SU-DHL-6 (cell line): Measurements from ENCODE around the gene LDB3.

Experiments used
- H2AFZ ChIP-seq: fragments of 200-600 bp; sonication (generic); 2 replicates; pipeline ENCODE4 v1.6.1; 2014; ENCODE audit warnings: low read depth, mild to moderate bottlenecking, moderate library complexity, mixed read lengths, antibody characterized with exemption, low read length; ENCODE audit not compliant: severe bottlenecking
- H3F3A ChIP-seq: fragments of 200-600 bp; shearing (Covaris generic); 2 replicates; pipeline ENCODE4 v1.6.0; 2016; ENCODE audit warnings: antibody characterized with exemption, mild to moderate bottlenecking; ENCODE audit not compliant: insufficient read depth
- H3K27ac ChIP-seq: fragments of 200-600 bp; sonication (generic); 2 replicates; pipeline ENCODE4 v1.5.1; 2016; ENCODE audit warnings: low read depth, mild to moderate bottlenecking, low read length, moderate library complexity, mixed read lengths
- H3K27me3 ChIP-seq: fragments of 200-600 bp; sonication (generic), shearing (Covaris generic); 2 replicates; pipeline ENCODE4 v1.6.0; 2014; ENCODE audit warnings: mild to moderate bottlenecking, low read length
- H3K36me3 ChIP-seq: fragments of 200-600 bp; sonication (generic); 2 replicates; pipeline ENCODE4 v1.6.1; 2014; ENCODE audit warnings: mild to moderate bottlenecking, low read length, mixed read lengths
- H3K4me2 ChIP-seq: fragments of 300-600, 200-600 bp; shearing (Covaris generic), sonication (generic); 2 replicates; pipeline ENCODE4 v1.6.0; 2014; ENCODE audit warnings: low read length, low read depth, mild to moderate bottlenecking; ENCODE audit not compliant: poor library complexity, severe bottlenecking
- H3K4me3 ChIP-seq: fragments of 200-600 bp; sonication (generic); 2 replicates; pipeline ENCODE4 v1.5.1; 2014; ENCODE audit warnings: antibody characterized with exemption, low read length, mild to moderate bottlenecking, mixed read lengths; ENCODE audit not compliant: insufficient read depth, poor library complexity, severe bottlenecking
- H3K79me2 ChIP-seq: fragments of 200-600 bp; sonication (generic); 2 replicates; pipeline ENCODE4 v1.6.1; 2014; ENCODE audit warnings: mild to moderate bottlenecking, low read length, moderate library complexity; ENCODE audit not compliant: insufficient read depth
- H3K9ac ChIP-seq: fragments of 200-600 bp; sonication (generic); 2 replicates; pipeline ENCODE4 v1.7.0; 2014; ENCODE audit warnings: mild to moderate bottlenecking, low read length
- H3K9me2 ChIP-seq: fragments of 200-600 bp; sonication (generic); replicated peaks from 2 replicates; pipeline ENCODE4 v1.6.1; 2014; ENCODE audit warnings: low read length; ENCODE audit not compliant: insufficient read depth
- H3K9me3 ChIP-seq: fragments of 200-600 bp; sonication (generic); 2 replicates; pipeline ENCODE4 v1.6.1; 2014; ENCODE audit warnings: low read length, mixed read lengths; ENCODE audit not compliant: insufficient read depth
- H4K20me1 ChIP-seq: fragments of 200-600 bp; sonication (generic); 2 replicates; pipeline ENCODE4 v1.6.1; 2014; ENCODE audit warnings: low read depth, mild to moderate bottlenecking, antibody characterized with exemption, low read length, moderate library complexity, mixed read lengths
- CTCF ChIP-seq: fragments of 200-600 bp; sonication (generic); IDR thresholded peaks from one replicate; pipeline ENCODE4 v1.5.1; 2017; ENCODE audit warnings: antibody characterized with exemption, mild to moderate bottlenecking, low read length, moderate library complexity; ENCODE audit not compliant: insufficient read depth, poor library complexity, severe bottlenecking
- EZH2phosphoT487 ChIP-seq: fragments of 200-600 bp; sonication (generic), shearing (Covaris generic); conservative IDR thresholded peaks from 2 replicates; pipeline ENCODE4 v1.6.1; 2018; ENCODE audit warnings: mild to moderate bottlenecking, antibody characterized with exemption, low read length, moderate library complexity, mixed read lengths

LDB3 gene

GRCh38 chr10:86710987-86711512 lies 42.7 kb downstream of the LDB3 start:
- H3K36me3 ChIP-seq: no peaks in the 10 kb centered on the region
- no peaks in the 10 kb centered on the region for H4K20me1 ChIP-seq
- H3K9ac ChIP-seq: peak overlapping the region; percentile 76
- H3K9me3 ChIP-seq: no peaks in the 10 kb centered on the region
- no peaks in the 10 kb centered on the region for H3K79me2 ChIP-seq
- peak overlapping the region; percentile 63 for H3K4me2 ChIP-seq
- H3F3A ChIP-seq: peaks cover 10% of the 10 kb centered on the region
- peak overlapping the region; percentile 97 for H2AFZ ChIP-seq
- H3K27ac ChIP-seq: peak overlapping the region; percentile 71
- H3K4me3 ChIP-seq: peak overlapping the region; percentile 60
- peak; percentile 56 for TF ChIP-seq CTCF
- no peak for TF ChIP-seq EZH2phosphoT487
- no peaks in the 10 kb centered on the region for H3K27me3 ChIP-seq
- no peaks in the 10 kb centered on the region for H3K9me2 ChIP-seq

- Histone ChIP-seq H3K9me2 (no peaks in the 10 kb centered on the region), H3K9ac (peak overlapping the region; percentile 76), H3K36me3 (no peaks in the 10 kb centered on the region), H2AFZ (peak overlapping the region; percentile 97), H4K20me1 (no peaks in the 10 kb centered on the region), H3K4me2 (peak overlapping the region; percentile 63), H3K27me3 (no peaks in the 10 kb centered on the region), H3K27ac (peak overlapping the region; percentile 71), H3K79me2 (no peaks in the 10 kb centered on the region), H3K4me3 (peak overlapping the region; percentile 60), H3F3A (peaks cover 10% of the 10 kb centered on the region), H3K9me3 (no peaks in the 10 kb centered on the region)
- TF ChIP-seq CTCF: no peak
- TF ChIP-seq EZH2phosphoT487: no peak
Observed at GRCh38 chr10:86711513-86712316, 43.4 kb downstream of the LDB3 start.

- H3K27me3 ChIP-seq: no peaks in the 10 kb centered on the region
- H3K27ac ChIP-seq: peak overlapping the region; percentile 71
- peak overlapping the region; percentile 92 for H2AFZ ChIP-seq
Observed at GRCh38 chr10:86712317-86712707, 44.0 kb downstream of the LDB3 start.

More at GRCh38 chr10:86712317-86712707, 44.0 kb downstream of the LDB3 start:
- Histone ChIP-seq H3K36me3 (no peaks in the 10 kb centered on the region), H3K9me3 (no peaks in the 10 kb centered on the region), H3K9ac (peak overlapping the region; percentile 76), H3K4me2 (peak overlapping the region; percentile 63), H3K9me2 (no peaks in the 10 kb centered on the region), H4K20me1 (no peaks in the 10 kb centered on the region), H3K4me3 (peak overlapping the region; percentile 60), H3K79me2 (no peaks in the 10 kb centered on the region), H3F3A (peaks cover 10% of the 10 kb centered on the region)
- no peak for TF ChIP-seq EZH2phosphoT487
- TF ChIP-seq CTCF: no peak
